22Rv1 (cell line): ENCODE results near the gene MAPRE3.

Source experiments
- CTCF ChIP-seq: fragments of 450-650 bp; IDR thresholded peaks from 2 replicates; pipeline ENCODE4 v1.5.1; 2017; ENCODE audit warnings: mild to moderate bottlenecking
- ZFX ChIP-seq: fragments of 450-650 bp; IDR thresholded peaks from 2 replicates; pipeline ENCODE4 v1.6.1; 2017; ENCODE audit warnings: antibody characterized with exemption, borderline replicate concordance

- TF ChIP-seq ZFX, result no peak
- TF ChIP-seq CTCF, result no peak
Measured at GRCh38 chr2:27038631-27039339, 68.3 kb downstream of the MAPRE3 start.
